Measurements from ENCODE around the gene PITHD1.
"Not testable (repeated sequence)": the region's sequence is repeated elsewhere in the genome, so short reads cannot be mapped to it uniquely, and the experiment has no call there.

PITHD1 gene

GRCh38 chr1:23799255-23799569 is 21.0 kb downstream of the PITHD1 start:
- no peak for DNase-seq (ENCODE audit: low read depth)

GRCh38 chr1:23799570-23800399 is 21.6 kb downstream of the PITHD1 start:
- DNase-seq (ENCODE audit: low read depth) = peak; percentile 93

GRCh38 chr1:23800400-23801337 is 22.5 kb downstream of the PITHD1 start, which contains the start of gene GALE:
TSS of gene GALE (minus strand) at chr1:23800754. CDS start at chr1:23799007, 1,747 bp downstream.
- DNase-seq (ENCODE audit: low read depth) = peak; percentile 94

- DNase-seq (ENCODE audit: low read depth) = no peak
Measured at GRCh38 chr1:23801338-23801748, 23.1 kb downstream of the PITHD1 start.

GRCh38 chr1:23801876-23802275 is 23.7 kb downstream of the PITHD1 start:
- no peak for DNase-seq (ENCODE audit: low read depth)

- not testable (repeated sequence) for DNase-seq (ENCODE audit: low read depth)
Measured at GRCh38 chr1:23802809-23803342, 24.7 kb downstream of the PITHD1 start.

- DNase-seq (ENCODE audit: low read depth) = no peak
Measured at GRCh38 chr1:23803674-23804073, 25.5 kb downstream of the PITHD1 start.

GRCh38 chr1:23804183-23804835 is 26.1 kb downstream of the PITHD1 start:
- DNase-seq (ENCODE audit: low read depth) = no peak

- DNase-seq (ENCODE audit: low read depth) = no peak
Measured at GRCh38 chr1:23805025-23805424, 26.8 kb downstream of the PITHD1 start.

GRCh38 chr1:23806280-23806679 is 28.1 kb downstream of the PITHD1 start:
- no peak for DNase-seq (ENCODE audit: low read depth)

- DNase-seq (ENCODE audit: low read depth) = no peak
Measured at GRCh38 chr1:23807453-23807852, 29.2 kb downstream of the PITHD1 start.

GRCh38 chr1:23809751-23810171 is 31.5 kb downstream of the PITHD1 start:
- DNase-seq (ENCODE audit: low read depth) = peak; percentile 69

GRCh38 chr1:23810818-23811540 is 32.8 kb downstream of the PITHD1 start:
- no peak for DNase-seq (ENCODE audit: low read depth)

- peak; percentile 37 for DNase-seq (ENCODE audit: low read depth)
Measured at GRCh38 chr1:23814016-23814415, 35.8 kb downstream of the PITHD1 start.

GRCh38 chr1:23816361-23816760 is 38.1 kb downstream of the PITHD1 start:
- DNase-seq (ENCODE audit: low read depth) = no peak

GRCh38 chr1:23816906-23817305 is 38.7 kb downstream of the PITHD1 start:
- no peak for DNase-seq (ENCODE audit: low read depth)

- DNase-seq (ENCODE audit: low read depth) = no peak
Measured at GRCh38 chr1:23817633-23818032, 39.4 kb downstream of the PITHD1 start.

GRCh38 chr1:23823767-23824166 is 45.5 kb downstream of the PITHD1 start:
- DNase-seq (ENCODE audit: low read depth) = no peak

- DNase-seq (ENCODE audit: low read depth) = no peak
Measured at GRCh38 chr1:23824711-23825075, 46.5 kb downstream of the PITHD1 start.

GRCh38 chr1:23825076-23825761 is 47.0 kb downstream of the PITHD1 start, which contains the start of gene HMGCL:
TSS of gene HMGCL (minus strand) at chr1:23825429. CDS start at chr1:23825415, 14 bp downstream.
- peak; percentile 92 for DNase-seq (ENCODE audit: low read depth)

Data from ELR (cell line).